ENCODE results near the gene GP2.

Gene GP2

DNA sequence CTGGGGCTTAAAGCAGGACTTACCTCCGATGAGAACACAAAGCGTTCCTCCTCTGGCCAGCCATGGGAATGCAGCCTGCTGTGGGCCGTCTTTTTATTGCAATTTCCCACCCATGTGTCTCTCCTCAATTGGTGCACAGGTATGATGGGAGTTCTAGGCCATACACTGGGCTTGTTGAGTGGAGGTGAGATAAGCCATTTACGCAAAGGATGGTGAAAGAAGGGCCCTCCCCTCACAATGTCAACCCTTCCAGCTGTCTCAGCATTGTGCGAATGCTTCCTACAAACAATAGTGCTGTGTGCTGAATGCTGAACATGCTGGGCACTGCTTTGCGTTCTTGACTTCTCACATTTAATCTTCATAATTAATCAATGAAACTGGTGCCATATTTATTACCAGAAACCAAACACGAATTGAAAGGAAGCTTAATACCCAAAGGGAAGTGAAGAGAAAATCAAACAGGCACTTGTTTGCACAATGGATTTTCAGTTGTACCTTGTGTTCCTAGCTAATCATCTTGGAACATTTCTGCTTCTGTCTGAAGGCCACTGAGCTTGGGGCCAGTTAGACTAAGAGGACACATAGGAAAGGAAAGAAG is at the start of gene GP2:
GP2 (minus strand) TSS at position 70 of the 598 bp plus-strand sequence. CDS start 1,082 bp downstream, outside the sequence.
- no peak for DNase-seq

DNA sequence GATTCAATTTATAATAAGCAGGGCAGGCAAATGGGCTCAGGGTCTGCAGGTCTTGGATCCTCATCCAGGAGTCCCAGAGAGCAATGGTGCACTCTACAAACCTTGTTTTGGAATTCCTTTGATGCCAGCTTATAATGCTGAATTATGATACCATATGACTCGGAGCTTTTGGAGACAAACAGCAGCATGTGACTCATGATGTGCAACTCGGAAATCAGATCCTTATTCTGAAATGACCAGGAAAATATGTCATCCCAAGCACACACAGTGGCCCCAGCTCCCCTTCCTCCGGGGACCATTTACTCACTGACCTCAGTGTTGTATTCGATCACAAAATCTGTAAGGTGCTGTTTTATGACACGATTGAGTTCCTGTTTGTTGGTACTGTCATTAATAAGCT is 45.4 kb upstream of the GP2 start:
- no peak for DNase-seq

DNA sequence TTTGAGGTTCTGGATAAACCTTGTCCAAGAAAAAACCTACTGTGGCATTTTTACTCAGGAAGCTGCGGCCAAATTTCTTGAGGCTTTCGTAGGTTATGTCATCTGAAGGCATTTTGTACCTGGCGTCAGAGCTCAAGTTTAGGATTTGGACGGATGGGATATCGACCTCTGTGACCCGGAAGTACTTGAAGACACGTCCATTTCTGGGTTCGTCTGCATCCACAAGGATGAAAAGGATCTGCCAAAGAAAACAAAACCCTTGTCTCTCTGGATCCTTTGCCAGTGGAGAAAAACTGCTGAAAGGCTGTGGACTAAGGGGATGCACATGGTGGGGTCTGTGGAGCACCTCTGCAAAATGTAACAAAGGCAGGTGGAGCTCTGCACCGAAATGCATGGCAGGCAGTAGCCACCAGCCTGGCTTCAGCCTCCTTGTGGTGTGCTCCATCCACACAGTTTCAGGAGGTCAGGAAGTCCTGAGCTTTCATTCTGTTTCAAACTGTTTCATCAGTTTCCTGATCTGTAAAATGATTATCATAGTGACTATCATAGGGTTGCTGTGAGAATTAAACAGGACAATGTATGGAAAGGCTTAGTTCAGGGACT is 42.2 kb upstream of the GP2 start:
- no peak for DNase-seq

DNA sequence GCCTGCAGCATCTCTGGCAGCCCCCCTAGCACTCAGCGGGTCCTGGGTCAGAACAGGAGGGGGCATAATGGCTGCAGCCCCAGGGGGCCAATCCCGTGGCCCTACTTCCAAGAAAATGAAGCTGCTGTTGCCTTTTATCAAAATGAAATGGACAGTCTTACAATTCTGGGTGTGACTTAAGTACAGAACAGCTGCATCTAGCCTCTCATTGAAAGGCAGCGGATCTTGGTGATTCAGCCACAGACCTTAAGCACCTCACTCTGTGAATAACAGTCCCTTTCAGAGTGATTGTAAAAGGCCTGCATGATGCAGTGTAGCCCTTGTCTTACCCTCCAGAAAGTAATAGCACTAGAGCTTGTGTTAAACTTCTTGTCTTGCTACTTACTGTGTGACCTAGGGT is 36.7 kb upstream of the GP2 start:
- DNase-seq, result no peak

DNA sequence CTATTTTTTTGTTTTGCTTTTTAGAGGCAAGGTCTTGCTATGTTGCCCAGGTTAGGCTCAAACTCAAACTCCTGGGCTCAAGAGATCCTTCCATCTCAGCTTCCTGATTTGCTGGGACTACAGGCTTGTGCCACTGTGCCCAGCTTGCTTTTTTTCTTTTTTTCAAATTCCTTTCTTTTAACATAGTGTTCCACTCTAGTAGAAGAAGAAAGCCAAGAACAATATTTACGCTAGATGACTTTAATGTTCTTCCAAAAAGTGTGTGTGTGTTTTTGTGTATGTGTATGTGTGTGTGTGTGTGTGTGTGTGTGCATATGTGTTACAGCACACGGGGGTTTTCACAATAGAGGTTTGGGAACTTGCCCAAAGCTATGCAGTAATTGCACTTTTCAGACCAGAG is 35.9 kb upstream of the GP2 start:
- DNase-seq, result no peak

DNA sequence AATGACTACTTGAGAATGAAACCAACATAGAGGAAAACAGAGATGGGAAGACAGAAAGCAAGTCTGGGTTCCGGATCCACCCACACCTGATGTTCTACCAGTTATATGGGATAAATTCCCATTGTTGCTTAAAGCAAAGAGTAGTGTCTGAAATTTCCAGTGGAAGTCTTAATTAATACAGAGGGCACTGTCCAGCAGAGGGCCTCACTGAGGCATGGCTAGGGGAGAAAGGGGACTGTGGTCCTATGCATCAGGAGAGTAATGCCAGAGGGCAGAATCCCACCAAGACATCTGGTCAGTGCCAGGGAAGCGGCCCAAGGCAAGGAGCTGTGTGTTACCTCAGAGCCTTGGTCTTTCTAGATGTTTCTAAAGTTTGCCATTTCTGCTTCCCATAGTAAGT is 32.7 kb upstream of the GP2 start:
- DNase-seq, result no peak

DNA sequence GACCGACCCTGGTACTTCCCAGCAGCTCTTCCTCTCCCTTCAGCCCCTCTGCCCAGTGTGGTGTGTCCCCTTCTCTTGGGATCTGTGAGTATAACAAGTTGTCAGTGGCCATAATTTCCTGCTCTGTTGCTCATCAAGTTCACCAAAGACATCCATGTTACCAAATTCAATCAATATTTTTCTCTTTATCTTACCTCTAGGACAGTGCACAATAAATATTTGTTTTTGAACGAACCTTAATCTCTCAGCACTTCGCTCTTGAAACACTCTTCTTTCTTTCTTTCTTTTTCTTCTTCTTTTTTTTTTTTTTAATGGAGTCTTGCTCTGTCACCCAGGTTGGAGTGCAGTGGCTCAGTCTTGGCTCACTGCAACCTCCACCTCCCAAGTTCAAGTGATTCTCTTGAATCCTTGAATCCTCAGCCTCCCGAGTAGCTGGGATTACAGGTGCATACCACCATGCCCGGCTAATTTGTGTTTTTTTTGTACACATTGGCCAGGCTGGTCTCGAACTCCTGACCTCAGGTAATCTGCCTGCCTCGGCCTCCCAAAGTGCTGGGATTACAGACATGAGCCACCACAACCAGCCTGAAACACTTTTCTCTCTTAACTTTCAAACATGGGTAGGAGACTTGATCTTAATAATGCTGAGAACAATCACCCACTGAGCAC is 27.9 kb upstream of the GP2 start:
- no peak for DNase-seq

DNA sequence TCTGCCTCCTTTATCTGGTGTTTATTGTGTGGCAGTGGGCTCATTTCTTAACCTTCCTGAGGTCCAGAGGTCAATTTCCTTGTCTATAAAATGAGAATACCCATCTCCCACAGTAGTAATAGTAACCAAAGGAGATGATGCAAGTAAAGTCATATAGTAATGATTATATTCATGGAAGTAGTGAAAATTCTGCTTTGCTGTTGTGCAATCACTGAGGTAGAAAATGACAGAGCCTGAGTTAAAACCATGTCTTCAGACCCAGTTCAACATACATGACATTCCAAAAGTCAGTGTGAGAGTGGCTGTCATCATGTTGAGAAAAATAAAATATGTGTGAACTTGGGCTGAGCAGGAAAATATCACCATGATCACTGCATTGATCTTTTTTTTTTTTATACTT is 26.1 kb upstream of the GP2 start:
- no peak for DNase-seq

DNA sequence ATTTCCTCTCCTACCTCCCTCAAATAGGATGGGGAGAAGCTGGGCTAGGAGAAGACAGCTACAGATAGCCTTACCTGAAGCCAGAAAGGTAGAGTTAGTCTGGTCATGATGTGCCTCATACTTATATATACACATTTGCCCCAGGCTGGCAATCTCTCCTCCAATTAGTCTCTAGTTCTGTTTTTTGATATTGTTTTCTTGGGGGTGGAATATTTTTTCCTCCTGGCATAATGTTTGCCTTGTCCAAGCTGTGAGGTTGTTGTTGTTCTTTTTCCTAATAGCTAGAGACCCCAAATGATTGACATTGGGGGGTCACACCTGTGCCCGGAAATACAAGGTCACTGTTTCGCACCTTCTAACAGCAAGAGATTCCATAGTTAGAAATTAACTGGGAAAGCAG is 25.3 kb upstream of the GP2 start, which contains the start of gene UMOD:
UMOD (minus strand) TSS at position 101 of the 400 bp plus-strand sequence. CDS start 1,978 bp downstream, outside the sequence.
- no peak for DNase-seq

DNA sequence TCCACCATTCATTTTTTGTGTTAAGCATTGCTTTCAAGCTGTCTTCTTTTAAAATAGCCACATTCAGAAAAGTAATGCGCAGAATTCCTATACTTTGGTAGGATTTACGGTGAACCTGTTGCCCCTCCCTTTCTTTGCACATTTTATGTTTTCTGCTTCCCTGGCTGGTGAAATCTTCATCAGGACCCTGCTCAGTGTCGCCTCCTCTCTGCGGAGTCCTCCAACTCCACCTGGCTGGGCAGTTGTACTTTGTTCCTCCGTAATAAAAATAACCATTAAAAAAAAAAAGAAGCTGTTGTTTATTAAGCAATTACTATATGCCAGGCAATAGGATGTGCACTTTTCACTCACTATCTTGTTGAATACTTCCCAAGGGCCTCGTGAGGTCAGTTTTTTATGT is 22.3 kb upstream of the GP2 start:
- no peak for DNase-seq

DNA sequence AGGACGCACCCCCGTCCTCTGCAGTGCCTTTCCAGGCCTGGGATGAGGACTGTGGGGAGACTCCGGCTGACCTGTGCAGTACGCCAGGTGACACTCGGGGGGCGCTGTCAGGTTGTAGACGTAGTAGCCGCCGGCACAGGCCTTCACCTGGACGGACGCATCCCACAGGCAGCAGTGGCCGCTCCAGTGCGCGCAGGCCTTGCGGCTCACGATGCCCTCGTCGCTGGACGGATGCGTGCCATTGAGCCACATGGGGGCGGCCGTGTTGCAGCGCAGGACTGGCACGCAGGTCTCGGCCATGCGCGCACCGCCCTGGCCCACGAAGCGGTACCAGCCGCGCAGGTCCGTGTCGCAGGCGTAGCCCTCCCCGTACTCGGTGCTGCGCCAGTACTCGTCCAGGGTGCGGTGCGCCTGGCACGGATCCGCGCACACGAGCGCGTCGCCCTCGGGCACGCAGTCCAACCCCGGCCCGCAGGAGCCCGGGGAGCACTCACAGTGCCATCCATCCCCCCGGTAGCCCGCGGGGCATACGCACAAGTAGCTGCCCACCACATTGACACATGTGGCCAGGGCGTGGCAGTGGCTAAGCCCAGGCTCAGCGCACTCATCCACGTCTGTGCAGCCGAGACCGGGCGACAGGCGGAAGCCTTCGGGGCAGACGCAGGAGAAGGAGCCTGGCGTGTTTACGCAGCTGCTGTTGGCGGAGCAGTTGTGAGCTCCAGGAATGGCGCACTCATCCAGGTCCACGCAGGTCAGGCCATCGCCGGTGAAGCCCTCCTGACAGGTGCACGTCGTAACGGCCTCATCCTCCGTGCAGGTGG is 21.3 kb upstream of the GP2 start:
- DNase-seq, result no peak

DNA sequence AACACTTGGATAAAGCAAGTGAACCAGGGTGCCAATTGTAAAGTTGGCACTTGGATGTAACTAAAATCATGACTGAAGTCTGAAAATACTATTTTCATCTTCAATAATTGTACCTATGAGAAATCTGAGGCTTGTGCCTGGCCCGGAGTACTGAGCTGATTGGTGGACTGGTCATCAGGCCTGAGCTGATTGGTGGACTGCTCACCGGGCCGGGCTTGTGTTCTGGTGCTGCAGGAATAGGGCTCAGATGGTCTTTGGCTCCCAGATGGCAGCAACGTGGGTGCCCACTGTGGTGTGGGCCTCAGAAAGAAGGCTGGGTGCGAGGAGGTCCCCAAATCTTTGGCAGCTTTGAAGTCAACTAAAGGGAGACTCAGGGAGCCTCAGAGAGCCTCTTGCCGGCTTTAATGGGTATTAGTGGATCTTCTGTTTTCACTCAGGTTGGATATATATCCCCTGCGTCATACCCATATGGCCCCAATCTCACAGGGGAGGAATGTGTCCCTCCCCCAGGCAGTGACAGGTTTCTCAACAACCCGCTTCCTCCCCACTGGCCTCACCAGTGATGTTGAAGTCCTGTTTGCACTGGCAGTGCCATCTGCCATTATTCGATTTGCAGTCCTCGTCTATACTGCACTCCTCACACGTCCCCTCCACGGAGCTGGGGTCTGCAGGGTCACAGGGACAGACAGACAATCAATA is 20.5 kb upstream of the GP2 start:
- no peak for DNase-seq

DNA sequence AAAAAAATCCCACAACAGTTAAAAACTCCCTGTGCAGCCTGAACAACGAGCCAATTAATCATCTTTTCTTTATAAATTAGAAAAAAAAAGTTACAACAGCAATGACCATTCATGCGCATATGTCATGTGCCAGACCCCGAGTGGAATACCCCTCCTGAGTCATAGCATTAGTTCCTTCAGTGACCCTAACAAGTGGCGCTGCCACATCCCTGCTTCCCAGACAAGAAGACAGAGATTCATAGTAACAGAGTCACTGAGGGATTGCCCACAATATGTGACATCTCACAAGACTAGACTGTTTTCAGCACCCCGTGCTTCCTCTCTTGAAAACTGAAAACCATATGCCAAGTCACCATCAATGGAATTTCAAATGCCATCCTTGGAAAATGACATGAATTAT is 17.3 kb upstream of the GP2 start:
- DNase-seq, result no peak

DNA sequence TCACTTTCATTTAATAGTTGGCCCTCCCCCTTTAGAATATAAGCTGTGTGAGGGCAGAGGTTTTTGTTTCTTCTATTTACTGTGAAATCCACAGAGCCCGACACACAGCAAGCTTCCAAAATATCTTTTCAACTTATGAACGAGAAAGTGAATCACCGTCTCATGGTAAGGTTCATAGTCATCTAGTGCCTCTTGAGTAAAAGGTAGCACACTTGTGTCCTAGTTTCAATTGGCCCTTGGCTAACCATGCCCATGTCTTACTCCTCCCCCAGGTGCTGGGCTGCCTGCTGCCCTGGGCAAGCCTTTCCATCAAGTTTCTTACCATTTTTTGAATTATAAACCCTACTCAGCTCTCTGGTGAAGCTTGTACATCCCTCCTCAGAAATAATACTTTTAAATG is 12.4 kb upstream of the GP2 start:
- DNase-seq, result no peak

DNA sequence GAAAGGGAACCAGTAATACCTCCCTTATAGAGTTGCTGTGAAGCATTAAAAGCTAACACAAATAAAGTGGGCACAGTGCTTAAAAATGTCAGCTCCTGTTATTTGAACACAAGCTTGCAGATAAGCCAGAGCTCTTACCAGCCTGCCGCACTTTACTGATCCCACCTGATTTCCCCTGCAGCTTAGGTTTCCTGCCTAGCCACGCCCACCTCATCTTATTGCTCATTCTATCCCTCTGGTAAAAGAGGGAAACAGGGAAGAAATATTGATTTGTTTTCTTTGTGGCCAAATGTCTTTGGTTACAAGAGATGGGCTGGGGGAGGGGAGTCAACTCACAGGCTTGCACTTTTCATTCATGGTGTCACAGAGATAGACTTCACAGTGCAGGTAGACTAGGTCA is 9.6 kb upstream of the GP2 start:
- no peak for DNase-seq

DNA sequence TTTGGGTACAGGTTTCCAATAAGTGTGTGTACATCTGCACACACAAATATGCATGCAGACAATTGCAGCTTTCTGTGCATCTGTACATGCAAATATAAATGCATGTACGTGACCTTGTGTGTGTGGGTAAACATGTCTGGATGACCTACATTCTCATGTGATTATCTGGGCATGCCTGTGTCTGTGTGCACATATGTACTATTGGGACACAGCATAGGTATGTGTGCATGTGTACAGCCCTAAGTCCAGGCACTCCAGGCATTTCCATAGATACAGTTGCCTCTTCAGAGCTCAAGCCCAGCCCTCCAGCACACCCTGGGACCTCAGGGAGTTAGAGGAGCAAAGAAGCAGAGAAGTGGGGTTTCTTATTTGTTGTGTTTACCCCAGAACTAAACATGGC is 7.1 kb upstream of the GP2 start:
- DNase-seq, result no peak

DNA sequence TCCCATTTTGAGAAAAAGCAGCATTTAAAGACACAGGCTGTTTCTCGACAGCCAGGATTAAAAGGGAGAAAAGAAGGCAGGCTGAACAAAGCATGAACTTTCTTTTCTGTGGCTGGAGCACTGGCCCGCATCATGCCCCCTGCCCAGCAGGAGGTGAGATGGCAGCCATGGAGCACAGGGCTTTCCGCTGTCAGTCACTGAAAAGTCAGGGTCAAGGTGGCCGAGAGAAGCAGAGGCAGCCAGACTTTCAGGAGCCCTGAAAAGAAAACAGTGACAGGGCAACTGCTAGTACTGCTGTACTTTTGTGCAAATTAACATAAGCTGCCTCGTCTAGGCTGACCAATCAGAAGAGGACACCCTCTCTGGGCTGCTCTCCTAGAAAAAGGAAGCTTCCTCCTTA is 5.8 kb upstream of the GP2 start:
- DNase-seq, result no peak

DNA sequence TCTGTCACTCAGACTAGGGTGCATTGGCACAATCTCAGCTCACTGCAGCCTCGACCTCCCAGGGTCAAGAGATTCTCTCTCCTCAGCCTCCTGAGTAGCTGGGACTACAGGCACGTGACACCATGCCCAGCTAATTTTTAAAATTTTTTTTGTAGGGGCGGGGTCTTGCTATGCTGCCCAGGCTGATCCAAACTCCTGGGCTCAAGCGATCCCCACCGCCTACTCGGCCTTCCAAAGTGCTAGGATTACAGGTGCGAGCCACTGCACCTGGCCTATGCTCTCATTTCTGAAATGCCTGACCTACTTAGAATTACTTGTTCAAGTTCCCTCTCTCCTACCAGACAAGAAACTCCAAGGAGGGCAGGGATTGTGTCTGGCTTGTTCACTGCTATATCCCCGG is 5.1 kb upstream of the GP2 start:
- DNase-seq, result no peak

DNA sequence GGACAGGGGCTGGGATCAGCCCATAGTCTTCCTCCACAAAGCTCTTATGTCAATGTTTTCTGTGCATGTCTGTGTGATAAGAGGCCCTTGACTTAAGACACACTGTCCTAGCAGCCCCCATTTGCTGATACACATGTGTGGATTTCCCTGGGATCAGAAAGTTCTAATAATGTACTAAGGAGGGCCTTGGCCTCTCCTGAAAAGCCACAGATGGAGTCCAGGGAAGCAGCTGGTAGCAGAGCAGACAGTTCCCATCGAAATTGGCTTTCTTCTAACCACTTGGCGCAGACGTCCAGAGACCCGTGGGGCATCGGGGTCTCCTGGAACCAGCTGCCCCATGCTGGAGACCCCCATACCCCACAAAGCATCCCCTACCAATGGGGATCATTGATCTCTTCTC is 4.3 kb upstream of the GP2 start:
- no peak for DNase-seq

DNA sequence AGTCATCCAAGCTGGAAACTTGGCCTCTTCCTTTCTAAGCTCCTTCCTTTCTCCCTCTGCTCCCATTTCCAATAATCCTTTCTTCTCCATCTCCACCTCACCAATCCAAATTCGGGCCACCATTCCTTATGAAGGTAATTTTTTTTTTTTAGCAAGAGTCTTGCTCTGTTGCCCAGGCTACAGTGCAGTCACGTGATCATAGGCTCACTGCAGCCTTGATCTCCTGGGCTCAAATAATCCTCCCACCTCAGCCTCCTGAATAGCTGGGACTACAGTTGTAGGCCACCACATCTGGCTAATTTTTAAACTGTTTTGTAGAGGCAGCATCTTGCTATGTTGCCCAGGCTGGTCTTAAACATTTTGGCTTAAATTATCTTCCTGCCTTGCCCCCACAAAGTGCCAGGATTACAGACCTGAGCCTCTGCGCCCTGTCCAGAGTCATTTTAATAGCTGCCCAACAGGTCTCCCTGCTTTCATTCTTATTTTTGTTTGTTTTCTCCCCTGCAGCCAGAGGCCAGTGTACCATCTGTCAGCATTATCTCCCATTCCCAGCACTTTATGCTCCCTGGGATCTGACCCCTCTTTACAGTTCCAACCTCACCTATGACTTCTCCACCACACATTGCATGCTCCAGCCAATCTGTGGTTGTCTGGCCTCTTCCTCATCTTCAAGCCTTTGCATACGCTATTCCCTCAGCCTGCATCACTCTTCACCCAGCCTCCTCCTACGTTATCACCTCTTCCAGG is 2.3 kb upstream of the GP2 start:
- DNase-seq, result no peak

DNA sequence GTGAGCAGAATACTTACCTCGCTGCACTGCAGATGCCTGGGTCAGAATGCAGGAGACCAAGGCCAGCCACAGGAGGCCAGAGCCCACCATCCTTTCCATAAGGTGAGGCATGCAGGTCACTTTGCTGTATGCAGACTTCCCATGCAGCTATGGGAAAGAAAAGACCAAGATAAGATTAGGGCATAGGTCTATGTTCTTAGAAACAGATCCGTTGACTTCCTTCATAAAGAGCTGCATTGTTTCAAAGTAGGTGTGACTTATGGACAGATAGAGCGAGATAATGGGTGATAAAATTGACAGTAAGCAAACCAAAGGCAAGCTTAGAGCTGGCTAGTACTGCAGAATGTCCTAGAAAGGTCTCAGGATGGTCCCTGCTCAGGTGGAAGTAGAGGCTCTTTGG is 992 bp downstream of the GP2 start:
- no peak for DNase-seq

DNA sequence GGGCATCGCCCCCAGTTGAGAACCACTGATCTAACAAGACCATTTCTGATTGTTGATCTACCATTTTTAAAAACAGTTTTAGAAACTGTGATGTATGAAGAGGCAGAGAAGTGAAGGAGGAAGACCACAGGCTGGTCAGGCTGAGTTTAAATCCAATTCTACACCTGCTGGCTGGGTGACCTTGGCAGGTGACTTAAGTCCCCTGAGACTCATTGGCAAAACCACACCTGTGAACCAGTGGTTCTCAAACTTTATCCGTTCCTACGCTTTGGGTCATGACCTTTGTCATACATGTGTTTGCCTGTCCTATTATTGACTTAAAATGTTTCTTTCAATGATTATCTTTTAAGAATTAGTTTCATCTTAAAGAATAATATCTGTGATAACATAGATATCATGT is 2.3 kb downstream of the GP2 start:
- no peak for DNase-seq
